DND-41 (cell line): ENCODE measurements around the gene CCDC192.

Source experiments
- ATAC-seq: fragments of 200-7000 bp; cut with Tn5 transposase; 3 replicates; pipeline ENCODE4 v1.9.1; 2021; ENCODE audit warnings: low read depth; ENCODE audit not compliant: insufficient read depth
- DNase-seq: peaks from one replicate; pipeline ENCODE4 v3.0.0-alpha.2; 2020
- H2AFZ ChIP-seq: 2 replicates; pipeline ENCODE4 v1.6.0; 2012; ENCODE audit warnings: low read depth, low read length
- H3K27ac ChIP-seq: 2 replicates; pipeline ENCODE4 v1.5.1; 2012; ENCODE audit warnings: low read length, inconsistent platforms
- H3K27me3 ChIP-seq: fragments of 200-600 bp; sonication (generic); 2 replicates; pipeline ENCODE4 v1.6.0; 2012; ENCODE audit warnings: low read length, mild to moderate bottlenecking, inconsistent platforms; ENCODE audit not compliant: insufficient read depth, poor library complexity
- H3K36me3 ChIP-seq: 2 replicates; pipeline ENCODE4 v1.5.1; 2012; ENCODE audit warnings: low read length, inconsistent platforms; ENCODE audit not compliant: insufficient read depth
- H3K4me1 ChIP-seq: 2 replicates; pipeline ENCODE4 v1.5.1; 2012; ENCODE audit warnings: mild to moderate bottlenecking, low read length; ENCODE audit not compliant: insufficient read depth
- H3K4me2 ChIP-seq: 2 replicates; pipeline ENCODE4 v1.6.0; 2012; ENCODE audit warnings: mild to moderate bottlenecking, moderate library complexity, low read length, inconsistent platforms; ENCODE audit not compliant: insufficient read depth
- H3K4me3 ChIP-seq, 2 experiments: fragments of 200-600 bp in 1 of 2; shearing (Covaris generic) in 1 of 2; 2 replicates each; pipeline ENCODE4 v1.5.1; 2012 to 2016; ENCODE audit warnings: inconsistent platforms in 2 of 2, low read length in 2 of 2, mild to moderate bottlenecking in 2 of 2, low read depth in 1 of 2, moderate library complexity in 1 of 2
- H3K79me2 ChIP-seq: 2 replicates; pipeline ENCODE4 v1.6.0; 2012; ENCODE audit warnings: low read length, inconsistent platforms; ENCODE audit not compliant: insufficient read depth
- H3K9ac ChIP-seq: 2 replicates; pipeline ENCODE4 v1.6.0; 2012; ENCODE audit warnings: low read depth, mild to moderate bottlenecking, inconsistent platforms, low read length, moderate library complexity
- H3K9me3 ChIP-seq: 2 replicates; pipeline ENCODE4 v1.5.1; 2012; ENCODE audit warnings: low read length, moderate library complexity, mild to moderate bottlenecking, inconsistent platforms; ENCODE audit not compliant: insufficient read depth, severe bottlenecking
- H4K20me1 ChIP-seq: 2 replicates; pipeline ENCODE4 v1.6.0; 2012; ENCODE audit warnings: low read length; ENCODE audit not compliant: insufficient read depth
- CTCF ChIP-seq: IDR thresholded peaks from 2 replicates; pipeline ENCODE4 v1.5.1; 2012; ENCODE audit warnings: borderline replicate concordance, low read length, moderate library complexity, mild to moderate bottlenecking; ENCODE audit not compliant: poor library complexity, severe bottlenecking; ENCODE audit errors: extremely low read depth
- EZH2 ChIP-seq: IDR thresholded peaks from 3 replicates; pipeline ENCODE4 v1.6.1; 2012; ENCODE audit warnings: borderline replicate concordance, low read depth, mild to moderate bottlenecking, moderate library complexity, low read length, inconsistent platforms; ENCODE audit not compliant: severe bottlenecking

Gene CCDC192

GRCh38 chr5:127942246-127943060 is 239.3 kb downstream of the CCDC192 start:
- TF ChIP-seq CTCF (no peak), EZH2 (no peak)
- no peak overlapping the region for H3K27ac ChIP-seq
- ATAC-seq: no peak
- H3K4me2 ChIP-seq: no peak overlapping the region
- no peak for DNase-seq
- no peak overlapping the region for H3K4me3 ChIP-seq
- H3K36me3 ChIP-seq: no peaks in the 10 kb centered on the region
- no peaks in the 10 kb centered on the region for H3K27me3 ChIP-seq
- no peak overlapping the region for H3K9ac ChIP-seq
- no peak overlapping the region for H2AFZ ChIP-seq
- H3K79me2 ChIP-seq: no peaks in the 10 kb centered on the region
- no peaks in the 10 kb centered on the region for H3K4me1 ChIP-seq
- no peaks in the 10 kb centered on the region for H4K20me1 ChIP-seq
- H3K9me3 ChIP-seq: no peaks in the 10 kb centered on the region

GRCh38 chr5:127943061-127943371 is 239.8 kb downstream of the CCDC192 start:
- ATAC-seq: no peak
- no peaks in the 10 kb centered on the region for H3K4me1 ChIP-seq

GRCh38 chr5:127944125-127944524 is 240.9 kb downstream of the CCDC192 start:
- Histone ChIP-seq H3K36me3 (no peaks in the 10 kb centered on the region), H3K27me3 (no peaks in the 10 kb centered on the region), H3K9me3 (no peaks in the 10 kb centered on the region), H3K27ac (no peak overlapping the region), H4K20me1 (no peaks in the 10 kb centered on the region), H3K4me1 (no peaks in the 10 kb centered on the region), H3K4me2 (no peak overlapping the region), H3K79me2 (no peaks in the 10 kb centered on the region), H2AFZ (no peak overlapping the region), H3K4me3 (no peak overlapping the region), H3K9ac (no peak overlapping the region)
- DNase-seq (no peak), ATAC-seq (no peak)
- TF ChIP-seq CTCF (no peak), EZH2 (no peak)

More at GRCh38 chr5:127943061-127943371, 239.8 kb downstream of the CCDC192 start:
- DNase-seq: no peak
- no peak overlapping the region for H3K9ac ChIP-seq
- no peaks in the 10 kb centered on the region for H3K79me2 ChIP-seq
- H2AFZ ChIP-seq: no peak overlapping the region
- no peaks in the 10 kb centered on the region for H3K27me3 ChIP-seq
- TF ChIP-seq EZH2: no peak
- TF ChIP-seq CTCF: no peak
- H3K36me3 ChIP-seq: no peaks in the 10 kb centered on the region
- H3K4me2 ChIP-seq: no peak overlapping the region
- H3K27ac ChIP-seq: no peak overlapping the region
- no peaks in the 10 kb centered on the region for H3K9me3 ChIP-seq
- H4K20me1 ChIP-seq: no peaks in the 10 kb centered on the region
- H3K4me3 ChIP-seq: no peak overlapping the region
